K562 (cell line): ENCODE measurements around the gene CNTN5. TPM values are rescaled to one million over a fixed set of nuclear protein-coding genes. Genes with fewer than 3 reads are reported as not detected.

Source experiments
- ATAC-seq: fragments of 200-7000 bp; cut with Tn5 transposase; 3 replicates; pipeline ENCODE4 v1.9.1; 2020; ENCODE audit warnings: moderate library complexity
- BruUV-seq: library from RNA; stranded (reverse); fragments of 400-500 nt; replicated peaks from 2 replicates; lab custom pipeline; 2021; lab: Mats Ljungman, UMichigan
- CTCF ChIA-PET: fragments of 300-600 bp; formaldehyde crosslinking; extraction: SDS; loops from one replicate; lab custom pipeline; 2021; ENCODE audit warnings: low intra/inter-chr PET ratio; lab: Yijun Ruan, JAX
- POLR2A ChIA-PET: fragments of 300-600, 350-650 bp; sonication (Branson Sonifier 250); formaldehyde crosslinking; extraction: SDS; loops from one replicate; lab custom pipeline; 2021; ENCODE audit warnings: antibody characterized with exemption, inconsistent platforms; lab: Yijun Ruan, JAX
- DNase-seq, 4 experiments: peaks; one replicate each; pipeline versions ENCODE4 v3.0.0 to v3.0.0-alpha.2; 2011 to 2018; ENCODE audit warnings: low spot score in 3 of 4, mixed read lengths in 3 of 4; ENCODE audit errors: extremely low read depth in 1 of 4
- FAIRE-seq: peaks from 2 replicates; lab custom pipeline; 2011; peaks lifted over from hg19 to GRCh38; lab: Jason Lieb, UNC
- H2AFZ ChIP-seq: 2 replicates; pipeline ENCODE4 v1.6.0; 2011; ENCODE audit warnings: low read depth, low read length, control low read depth, inconsistent platforms
- H3K27ac ChIP-seq: fragments of 200-600 bp; 3 replicates; pipeline ENCODE4 v1.8.0; 2011; ENCODE audit warnings: low read depth, mild to moderate bottlenecking, control low read depth, inconsistent platforms, low read length, moderate library complexity, mixed read lengths; ENCODE audit errors: extremely low read depth
- H3K27me3 ChIP-seq, 2 experiments: fragments of 300-600 bp in 1 of 2; 2 replicates in 1 of 2; 3 replicates in 1 of 2; pipeline versions ENCODE4 v1.6.0 to v1.8.0; 2011; ENCODE audit warnings: inconsistent platforms in 2 of 2, low read length in 2 of 2, mild to moderate bottlenecking in 1 of 2, mixed read lengths in 1 of 2, moderate library complexity in 1 of 2; ENCODE audit not compliant: control insufficient read depth in 2 of 2, insufficient read depth in 2 of 2
- H3K36me3 ChIP-seq: fragments of 300-600 bp; 3 replicates; pipeline ENCODE4 v1.8.0; 2011; ENCODE audit warnings: mild to moderate bottlenecking, low read length, inconsistent platforms; ENCODE audit not compliant: control insufficient read depth, insufficient read depth
- H3K4me1 ChIP-seq, 2 experiments: fragments of 200-600 bp in 1 of 2; replicated peaks in 1 of 2; 2 replicates in 1 of 2; 3 replicates in 1 of 2; pipeline versions ENCODE4 v1.5.1 to v1.8.0; 2011; ENCODE audit warnings: inconsistent platforms in 2 of 2, low read length in 2 of 2, mild to moderate bottlenecking in 1 of 2, mixed read lengths in 1 of 2, moderate library complexity in 1 of 2; ENCODE audit not compliant: control insufficient read depth in 2 of 2, insufficient read depth in 2 of 2
- H3K4me2 ChIP-seq: 2 replicates; pipeline ENCODE4 v1.6.1; 2011; ENCODE audit warnings: low read length, control low read depth, inconsistent platforms, mixed read lengths; ENCODE audit not compliant: insufficient read depth
- H3K4me3 ChIP-seq: fragments of 200-600 bp; sonication (generic), shearing (Covaris generic); 2 replicates; pipeline ENCODE4 v1.5.1; 2016; ENCODE audit warnings: control low read depth, inconsistent platforms
- H3K79me2 ChIP-seq: fragments of 200-600 bp; 3 replicates; pipeline ENCODE4 v1.8.0; 2011; ENCODE audit warnings: low read length, inconsistent platforms; ENCODE audit not compliant: control insufficient read depth, insufficient read depth
- H3K9ac ChIP-seq, 2 experiments: 2 replicates each; pipeline versions ENCODE4 v1.6.0 to v1.6.1; 2011; ENCODE audit warnings: low read depth in 2 of 2, low read length in 2 of 2, control low read depth in 1 of 2, inconsistent platforms in 1 of 2, mild to moderate bottlenecking in 1 of 2, mixed read lengths in 1 of 2; ENCODE audit not compliant: insufficient read depth in 1 of 2
- H3K9me1 ChIP-seq: one replicate; pipeline ENCODE4 v1.6.0; 2011; ENCODE audit warnings: inconsistent platforms, mild to moderate bottlenecking, low read length, moderate library complexity; ENCODE audit not compliant: control insufficient read depth, insufficient read depth
- H3K9me3 ChIP-seq: replicated peaks from 2 replicates; pipeline ENCODE4 v1.5.1; 2011; ENCODE audit warnings: low read depth, low read length, inconsistent platforms; ENCODE audit not compliant: control insufficient read depth, insufficient read depth
- H4K20me1 ChIP-seq: replicated peaks from 2 replicates; pipeline ENCODE4 v1.6.1; 2011; ENCODE audit warnings: low read length, inconsistent platforms, mixed read lengths; ENCODE audit not compliant: control insufficient read depth, insufficient read depth
- SMAD2 ChIP-seq: fragments of 150-350 bp; IDR thresholded peaks from 2 replicates; pipeline ENCODE4 v1.6.1; 2014; ENCODE audit warnings: low read depth, mild to moderate bottlenecking, low read length
- WGBS: fragments of 100-300 bp; shearing (Covaris generic); methylation state at CpG from one replicate; pipeline ENCODE4 v1.1.6; 2016; ENCODE audit warnings: low coverage, mixed read lengths; ENCODE audit not compliant: insufficient coverage; ENCODE audit errors: missing lambda C conversion rate; 5-methylcytosine and 5-hydroxymethylcytosine counted together
- in situ Hi-C: fragments of 300-500 bp; cut with MboI; formaldehyde crosslinking; loops from 4 replicates; pipeline ENCODE4 v1.15.0; 2018; ENCODE audit warnings: inconsistent platforms, mixed read lengths
- intact Hi-C: fragments of 100-400 bp; cut with micrococcal nuclease; formaldehyde crosslinking; loops from 2 replicates; pipeline ENCODE4 v1.14.2; 2022
- polyA plus RNA-seq, 8 experiments: library from polyadenylated mRNA; depleted of rRNA in 4 of 8; stranded (reverse) in 5 of 8; unstranded in 3 of 8; fragments of >200 nt; fragmentation: Nextera tagmentation in 2 of 8; fragmentation: Illumina TruSeq in 1 of 8; extraction: Ambion mirVana in 2 of 8; extraction: Trizol in 1 of 8; gene quantifications; 2 replicates each; pipeline versions ENCODE4 v1.2.1 to v1.2.3, GENCODE V29; 2011 to 2014; ENCODE audit warnings: inconsistent platforms in 1 of 8, missing spikeins in 1 of 8
- total RNA-seq, 7 experiments: library from RNA; depleted of rRNA in 6 of 7; stranded (reverse); fragments of >200 nt in 6 of 7; fragmentation: Illumina TruSeq in 2 of 7; extraction: Trizol in 2 of 7; gene quantifications; 2 replicates each; pipeline versions ENCODE4 v1.2.1 to v1.2.3, GENCODE V29; 2011 to 2021; ENCODE audit warnings: low replicate concordance in 1 of 7
- TF ChIP-seq, protein P1 (sequence below): conservative IDR thresholded peaks from 2 replicates; pipeline ENCODE4 v1.6.1; 2011; ENCODE audit warnings: low read depth, mild to moderate bottlenecking, low read length; ENCODE audit not compliant: control insufficient read depth
- TF ChIP-seq, protein P2 (sequence below): fragments of 250-450 bp; sonication (Bioruptor Pico); IDR thresholded peaks from 2 replicates; pipeline ENCODE4 v1.5.0; 2021
- TF ChIP-seq, protein P3 (sequence below): fragments of 250-450 bp; sonication (Bioruptor Pico); IDR thresholded peaks from 2 replicates; pipeline ENCODE4 v1.4.0; 2020; ENCODE audit warnings: mild to moderate bottlenecking, moderate library complexity, borderline replicate concordance

Gene CNTN5
- total and polyA plus RNA-seq, 9 of the 15 experiments (the other 6 are each of a cell fraction or from before 2014, with no cell fraction given), result 0.03 TPM; not detected in 8

DNA sequence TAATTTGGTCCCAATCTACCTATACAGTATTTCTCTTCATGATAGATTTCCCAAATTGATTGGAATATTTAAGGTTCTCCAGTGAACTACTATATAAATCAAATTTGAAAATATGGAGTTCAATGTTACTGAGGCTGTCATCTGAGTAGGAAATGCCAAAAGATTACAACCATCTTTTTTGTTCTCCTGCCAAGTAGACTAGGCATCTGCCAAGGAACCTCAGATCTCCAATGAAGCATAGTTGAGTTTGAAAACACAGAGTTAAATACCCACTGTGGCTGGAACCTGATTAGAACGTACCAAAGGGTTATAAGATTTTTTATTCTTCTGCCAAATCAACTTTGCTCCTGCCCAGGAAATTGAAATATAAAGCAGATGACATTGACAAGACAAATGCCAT lies 330.9 kb downstream of the CNTN5 start:
- DNase-seq, result no peak
- Histone ChIP-seq H3K9me1 (no peaks in the 10 kb centered on the region), H3K79me2 (no peaks in the 10 kb centered on the region), H3K4me3 (no peak overlapping the region), H3K27ac (no peak overlapping the region), H3K9ac (no peak overlapping the region), H3K4me2 (no peak overlapping the region), H3K9me3 (no peaks in the 10 kb centered on the region), H3K36me3 (no peaks in the 10 kb centered on the region), H4K20me1 (no peaks in the 10 kb centered on the region), H3K4me1 (no peaks in the 10 kb centered on the region)
- in situ Hi-C loops (no loop called here), intact Hi-C loops (no loop called here)
- 0% methylated on average over 1 of the region's 1 CpG for WGBS
- BruUV-seq, result no TSS peak
- POLR2A ChIA-PET, result no interaction called here
- CTCF ChIA-PET, result no interaction called here
- FAIRE-seq, result no peak
- no peak for TF ChIP-seq SMAD2
- TF ChIP-seq, protein P1, sequence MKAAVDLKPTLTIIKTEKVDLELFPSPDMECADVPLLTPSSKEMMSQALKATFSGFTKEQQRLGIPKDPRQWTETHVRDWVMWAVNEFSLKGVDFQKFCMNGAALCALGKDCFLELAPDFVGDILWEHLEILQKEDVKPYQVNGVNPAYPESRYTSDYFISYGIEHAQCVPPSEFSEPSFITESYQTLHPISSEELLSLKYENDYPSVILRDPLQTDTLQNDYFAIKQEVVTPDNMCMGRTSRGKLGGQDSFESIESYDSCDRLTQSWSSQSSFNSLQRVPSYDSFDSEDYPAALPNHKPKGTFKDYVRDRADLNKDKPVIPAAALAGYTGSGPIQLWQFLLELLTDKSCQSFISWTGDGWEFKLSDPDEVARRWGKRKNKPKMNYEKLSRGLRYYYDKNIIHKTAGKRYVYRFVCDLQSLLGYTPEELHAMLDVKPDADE, result no peak
- TF ChIP-seq, protein P2, sequence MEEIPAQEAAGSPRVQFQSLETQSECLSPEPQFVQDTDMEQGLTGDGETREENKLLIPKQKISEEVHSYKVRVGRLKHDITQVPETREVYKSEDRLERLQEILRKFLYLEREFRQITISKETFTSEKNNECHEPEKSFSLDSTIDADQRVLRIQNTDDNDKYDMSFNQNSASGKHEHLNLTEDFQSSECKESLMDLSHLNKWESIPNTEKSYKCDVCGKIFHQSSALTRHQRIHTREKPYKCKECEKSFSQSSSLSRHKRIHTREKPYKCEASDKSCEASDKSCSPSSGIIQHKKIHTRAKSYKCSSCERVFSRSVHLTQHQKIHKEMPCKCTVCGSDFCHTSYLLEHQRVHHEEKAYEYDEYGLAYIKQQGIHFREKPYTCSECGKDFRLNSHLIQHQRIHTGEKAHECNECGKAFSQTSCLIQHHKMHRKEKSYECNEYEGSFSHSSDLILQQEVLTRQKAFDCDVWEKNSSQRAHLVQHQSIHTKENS, result no peak
- TF ChIP-seq, protein P3, sequence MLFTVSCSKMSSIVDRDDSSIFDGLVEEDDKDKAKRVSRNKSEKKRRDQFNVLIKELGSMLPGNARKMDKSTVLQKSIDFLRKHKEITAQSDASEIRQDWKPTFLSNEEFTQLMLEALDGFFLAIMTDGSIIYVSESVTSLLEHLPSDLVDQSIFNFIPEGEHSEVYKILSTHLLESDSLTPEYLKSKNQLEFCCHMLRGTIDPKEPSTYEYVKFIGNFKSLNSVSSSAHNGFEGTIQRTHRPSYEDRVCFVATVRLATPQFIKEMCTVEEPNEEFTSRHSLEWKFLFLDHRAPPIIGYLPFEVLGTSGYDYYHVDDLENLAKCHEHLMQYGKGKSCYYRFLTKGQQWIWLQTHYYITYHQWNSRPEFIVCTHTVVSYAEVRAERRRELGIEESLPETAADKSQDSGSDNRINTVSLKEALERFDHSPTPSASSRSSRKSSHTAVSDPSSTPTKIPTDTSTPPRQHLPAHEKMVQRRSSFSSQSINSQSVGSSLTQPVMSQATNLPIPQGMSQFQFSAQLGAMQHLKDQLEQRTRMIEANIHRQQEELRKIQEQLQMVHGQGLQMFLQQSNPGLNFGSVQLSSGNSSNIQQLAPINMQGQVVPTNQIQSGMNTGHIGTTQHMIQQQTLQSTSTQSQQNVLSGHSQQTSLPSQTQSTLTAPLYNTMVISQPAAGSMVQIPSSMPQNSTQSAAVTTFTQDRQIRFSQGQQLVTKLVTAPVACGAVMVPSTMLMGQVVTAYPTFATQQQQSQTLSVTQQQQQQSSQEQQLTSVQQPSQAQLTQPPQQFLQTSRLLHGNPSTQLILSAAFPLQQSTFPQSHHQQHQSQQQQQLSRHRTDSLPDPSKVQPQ, result no peak
- TF ChIP-seq, all 486 proteins: peak for 0
- no peak for ATAC-seq
- Histone ChIP-seq H3K27me3 (no peaks in the 10 kb centered on the region), H2AFZ (no peak overlapping the region)
